GM21515 (cell line): ENCODE data around the gene CST3.

Source experiments
- ATAC-seq: cut with Tn5 transposase; IDR thresholded peaks from one replicate; pipeline ENCODE4 v1.9.1; 2021; ENCODE audit not compliant: unreplicated experiment

CST3 gene

DNA sequence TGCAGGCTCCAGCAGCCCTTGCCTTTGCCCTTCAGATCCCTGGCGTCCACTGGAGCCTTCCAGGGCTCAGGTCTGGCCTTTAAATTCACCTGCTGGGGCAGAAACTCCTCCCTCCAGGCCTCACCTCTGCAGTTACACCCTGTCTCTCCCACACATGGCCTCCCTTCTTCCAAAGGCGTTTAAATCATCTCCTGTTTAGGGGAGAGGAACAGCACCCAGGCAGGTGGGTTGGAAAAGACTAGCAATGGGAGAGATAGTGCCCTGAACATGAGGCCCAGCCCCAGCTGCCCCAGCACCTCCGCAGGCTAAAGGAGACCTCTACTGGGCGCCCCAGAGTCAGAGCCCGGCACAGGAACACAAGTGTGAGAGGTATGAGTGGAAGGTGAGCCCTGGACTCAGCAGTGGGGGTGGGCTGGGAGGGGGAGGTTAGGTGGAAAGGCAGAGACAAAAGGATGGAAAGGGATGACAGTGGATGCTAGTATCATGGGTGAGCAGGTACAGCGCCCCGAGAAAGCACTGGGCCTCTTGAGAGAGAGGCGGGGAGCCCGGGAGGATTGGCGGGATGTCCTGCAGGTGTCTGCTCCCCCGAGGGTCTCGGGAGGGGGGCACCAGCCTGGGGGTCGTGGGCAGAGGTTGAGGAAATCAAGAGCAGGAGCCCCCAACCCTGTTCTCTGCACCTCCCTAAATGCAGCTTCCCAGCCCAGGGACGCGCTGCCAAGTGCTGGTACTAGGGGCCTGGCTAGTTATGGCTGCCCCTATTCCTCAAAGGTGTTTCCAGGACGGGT is 31.7 kb downstream of the CST3 start, which contains the start of gene CST9:
TSS of gene CST9 (minus strand) at position 51 of the 785 bp plus-strand sequence. CDS start 53 bp downstream, outside the sequence.
- no peak for ATAC-seq

- no peak for ATAC-seq
These were observed 33.4 kb downstream of the CST3 start for GRCh38 chr20:23604306-23604705.

- no peak for ATAC-seq
These were observed 34.4 kb downstream of the CST3 start for GRCh38 chr20:23603321-23603720.

- no peak for ATAC-seq
These were observed 35.1 kb downstream of the CST3 start for GRCh38 chr20:23602699-23603098.

- no peak for ATAC-seq
These were observed 35.5 kb downstream of the CST3 start for GRCh38 chr20:23602241-23602640.

GRCh38 chr20:23601715-23602114 is 36.0 kb downstream of the CST3 start:
- ATAC-seq, result no peak

DNA sequence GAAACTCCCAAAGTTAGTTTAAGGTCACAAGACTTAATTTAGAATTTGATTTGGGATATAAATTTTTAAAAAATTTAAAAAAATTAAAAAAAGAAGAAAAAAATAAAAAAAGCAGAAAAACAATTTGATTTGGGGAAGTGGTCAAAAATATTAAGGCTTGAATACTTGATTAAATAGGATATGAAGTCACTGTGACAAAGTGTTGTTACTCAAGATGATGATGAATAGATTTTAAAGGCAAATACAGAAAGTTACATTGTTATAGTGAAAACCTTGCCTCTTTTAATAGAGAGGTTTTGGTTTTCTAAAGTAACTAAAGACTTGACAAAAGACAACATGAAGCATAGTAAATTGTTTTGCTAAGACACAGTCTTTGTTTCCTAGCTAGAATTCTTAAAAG is 39.3 kb downstream of the CST3 start:
- ATAC-seq, result no peak

GRCh38 chr20:23596579-23597250 is 41.0 kb downstream of the CST3 start:
- ATAC-seq, result no peak

DNA sequence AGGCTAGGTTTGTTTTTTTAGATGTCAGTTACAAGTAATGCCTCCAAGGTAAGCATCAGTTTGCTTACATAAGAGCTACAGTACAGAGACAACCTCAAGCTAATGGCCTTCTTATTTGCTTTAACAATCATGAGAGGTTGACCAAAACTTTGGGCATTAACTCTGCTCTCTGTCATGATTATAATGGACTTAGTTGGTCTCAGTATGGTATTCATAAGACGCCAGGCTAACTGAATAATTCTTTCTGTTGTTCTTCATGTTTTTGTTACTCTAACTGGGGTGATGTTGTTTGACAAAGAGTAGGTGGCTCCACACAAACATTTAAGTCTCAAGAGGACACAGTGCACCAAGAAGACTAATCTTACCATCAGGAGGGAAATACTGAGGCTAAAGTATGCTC is 41.8 kb downstream of the CST3 start:
- no peak for ATAC-seq

- ATAC-seq, result no peak
These were observed 49.0 kb downstream of the CST3 start for GRCh38 chr20:23588434-23589403.

DNA sequence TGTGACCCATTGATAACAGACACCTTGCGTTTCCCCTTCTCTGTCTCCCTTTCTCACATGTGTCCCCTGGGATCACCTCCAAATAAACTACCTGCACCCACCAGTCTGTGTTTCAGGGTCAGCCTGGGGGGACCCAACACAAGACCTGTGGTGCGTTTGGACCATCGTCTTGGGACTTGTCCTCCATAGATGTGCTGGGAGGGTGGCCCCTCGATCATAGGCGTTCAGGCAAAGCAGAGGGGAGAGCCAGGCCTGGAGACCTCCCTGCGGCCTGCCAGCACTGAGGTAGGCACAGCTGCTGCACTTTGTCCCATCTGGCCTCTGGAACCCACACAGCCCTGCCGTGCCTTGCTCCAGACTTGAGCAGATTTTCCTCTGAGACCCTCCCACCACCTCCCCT is 50.1 kb downstream of the CST3 start:
- ATAC-seq, result no peak

GRCh38 chr20:23586735-23587525 is 50.8 kb downstream of the CST3 start:
- ATAC-seq, result no peak

GRCh38 chr20:23585808-23586734 is 51.7 kb downstream of the CST3 start:
- no peak for ATAC-seq

DNA sequence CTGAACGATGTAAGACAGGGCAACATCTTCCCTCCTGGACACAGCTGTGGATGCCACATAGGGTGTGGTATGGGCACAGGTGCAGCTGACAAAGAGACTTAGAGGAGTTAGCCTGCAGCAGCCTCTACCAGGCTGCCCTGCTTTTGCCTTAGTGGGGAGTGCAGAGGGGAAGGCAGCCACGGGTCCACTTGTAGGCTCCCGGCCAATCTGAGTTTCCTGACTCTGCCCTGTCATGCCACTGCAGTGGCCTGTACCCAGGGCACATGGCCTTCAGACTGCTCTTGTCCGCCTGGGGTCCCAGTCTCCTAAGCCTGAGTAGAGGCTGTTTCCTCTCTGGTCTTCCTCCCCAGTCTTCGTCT is 52.3 kb downstream of the CST3 start:
- no peak for ATAC-seq

DNA sequence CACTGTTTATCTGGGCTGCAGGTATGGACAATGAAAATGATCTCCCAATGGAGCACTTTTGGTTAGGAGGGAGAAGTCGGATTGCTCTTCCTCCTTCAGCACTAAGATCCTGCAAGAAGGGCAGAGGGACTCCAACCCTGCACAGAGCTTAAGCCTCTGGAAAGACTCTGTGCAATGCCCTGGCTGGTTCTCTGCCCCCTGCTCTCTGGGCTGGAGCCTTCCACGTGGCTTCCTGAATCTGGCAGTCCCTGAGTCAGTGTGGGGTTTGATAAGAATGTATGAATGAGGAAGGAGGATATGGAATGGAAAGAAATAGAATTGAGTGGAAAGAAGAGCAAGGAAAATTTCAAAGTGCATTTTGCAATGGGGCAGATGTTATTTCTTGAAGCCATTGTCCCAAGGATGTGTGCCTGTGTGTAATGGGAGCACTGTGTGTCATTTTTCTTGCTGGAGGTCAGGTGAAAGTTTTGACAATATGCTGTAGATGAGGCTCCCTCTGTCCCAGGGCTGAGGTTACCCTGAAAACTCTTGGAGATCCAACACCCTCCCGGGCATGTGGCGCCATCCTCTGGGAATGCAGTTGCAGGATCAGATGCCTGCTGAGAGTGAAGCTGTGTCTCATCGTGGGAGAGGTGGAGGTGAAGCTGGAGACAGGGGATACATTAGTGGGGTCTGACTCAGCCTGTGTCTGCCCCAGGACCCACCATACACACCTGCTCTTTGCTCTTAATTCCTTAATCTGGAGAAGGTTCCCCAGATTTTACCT is 53.1 kb downstream of the CST3 start:
- no peak for ATAC-seq
